ENCODE results near the gene ATL3.

DNA sequence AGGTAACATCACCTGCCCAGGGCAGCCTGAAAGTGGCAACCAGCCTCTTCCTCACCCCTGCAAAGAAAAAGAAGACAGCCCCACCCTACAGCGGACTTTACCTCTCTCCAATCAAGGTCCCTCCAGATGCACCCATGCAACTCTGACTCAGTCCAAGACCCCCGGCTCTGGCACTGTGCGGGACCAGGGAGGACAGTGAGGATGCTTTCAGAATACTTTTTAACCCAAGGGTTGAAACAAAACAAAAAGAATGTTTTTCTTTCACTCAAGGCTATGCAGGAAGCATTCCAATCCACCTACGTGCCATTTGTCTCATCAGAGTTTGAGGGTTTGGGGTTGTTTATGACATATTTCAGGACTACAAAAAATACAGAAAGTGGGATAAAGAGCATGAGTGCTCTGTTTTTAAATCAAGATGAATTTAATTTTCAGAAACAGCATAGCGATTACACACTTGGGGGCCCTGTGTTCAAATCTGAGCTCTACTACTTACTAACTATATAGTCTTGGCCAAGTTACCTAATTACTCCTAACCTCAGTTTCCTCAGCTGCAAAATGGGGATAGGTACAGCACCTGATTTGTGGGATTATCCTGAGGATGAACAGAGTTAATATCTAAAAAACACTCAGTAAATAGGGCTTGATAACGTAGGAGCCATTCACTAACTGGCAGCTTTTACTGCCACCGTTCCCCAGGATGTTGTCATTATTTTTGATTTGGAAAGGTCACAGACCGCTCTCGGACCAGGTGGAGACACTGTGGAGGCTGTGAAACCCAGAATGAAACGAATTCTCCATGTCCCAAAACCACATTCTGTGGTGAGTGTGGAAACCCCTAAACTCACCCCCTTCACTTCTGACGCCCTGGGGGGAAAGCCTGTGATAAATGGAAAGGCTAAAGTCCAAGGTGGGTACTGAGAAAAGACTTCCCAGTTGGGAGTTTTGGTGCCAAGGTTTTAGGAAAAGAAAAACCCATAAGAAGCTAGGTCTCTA lies 62.5 kb downstream of the ATL3 start:
- TF ChIP-seq, protein P1, sequence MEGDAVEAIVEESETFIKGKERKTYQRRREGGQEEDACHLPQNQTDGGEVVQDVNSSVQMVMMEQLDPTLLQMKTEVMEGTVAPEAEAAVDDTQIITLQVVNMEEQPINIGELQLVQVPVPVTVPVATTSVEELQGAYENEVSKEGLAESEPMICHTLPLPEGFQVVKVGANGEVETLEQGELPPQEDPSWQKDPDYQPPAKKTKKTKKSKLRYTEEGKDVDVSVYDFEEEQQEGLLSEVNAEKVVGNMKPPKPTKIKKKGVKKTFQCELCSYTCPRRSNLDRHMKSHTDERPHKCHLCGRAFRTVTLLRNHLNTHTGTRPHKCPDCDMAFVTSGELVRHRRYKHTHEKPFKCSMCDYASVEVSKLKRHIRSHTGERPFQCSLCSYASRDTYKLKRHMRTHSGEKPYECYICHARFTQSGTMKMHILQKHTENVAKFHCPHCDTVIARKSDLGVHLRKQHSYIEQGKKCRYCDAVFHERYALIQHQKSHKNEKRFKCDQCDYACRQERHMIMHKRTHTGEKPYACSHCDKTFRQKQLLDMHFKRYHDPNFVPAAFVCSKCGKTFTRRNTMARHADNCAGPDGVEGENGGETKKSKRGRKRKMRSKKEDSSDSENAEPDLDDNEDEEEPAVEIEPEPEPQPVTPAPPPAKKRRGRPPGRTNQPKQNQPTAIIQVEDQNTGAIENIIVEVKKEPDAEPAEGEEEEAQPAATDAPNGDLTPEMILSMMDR (IDR thresholded peaks at IDR 0.05): no peak
- TF ChIP-seq, protein P2, sequence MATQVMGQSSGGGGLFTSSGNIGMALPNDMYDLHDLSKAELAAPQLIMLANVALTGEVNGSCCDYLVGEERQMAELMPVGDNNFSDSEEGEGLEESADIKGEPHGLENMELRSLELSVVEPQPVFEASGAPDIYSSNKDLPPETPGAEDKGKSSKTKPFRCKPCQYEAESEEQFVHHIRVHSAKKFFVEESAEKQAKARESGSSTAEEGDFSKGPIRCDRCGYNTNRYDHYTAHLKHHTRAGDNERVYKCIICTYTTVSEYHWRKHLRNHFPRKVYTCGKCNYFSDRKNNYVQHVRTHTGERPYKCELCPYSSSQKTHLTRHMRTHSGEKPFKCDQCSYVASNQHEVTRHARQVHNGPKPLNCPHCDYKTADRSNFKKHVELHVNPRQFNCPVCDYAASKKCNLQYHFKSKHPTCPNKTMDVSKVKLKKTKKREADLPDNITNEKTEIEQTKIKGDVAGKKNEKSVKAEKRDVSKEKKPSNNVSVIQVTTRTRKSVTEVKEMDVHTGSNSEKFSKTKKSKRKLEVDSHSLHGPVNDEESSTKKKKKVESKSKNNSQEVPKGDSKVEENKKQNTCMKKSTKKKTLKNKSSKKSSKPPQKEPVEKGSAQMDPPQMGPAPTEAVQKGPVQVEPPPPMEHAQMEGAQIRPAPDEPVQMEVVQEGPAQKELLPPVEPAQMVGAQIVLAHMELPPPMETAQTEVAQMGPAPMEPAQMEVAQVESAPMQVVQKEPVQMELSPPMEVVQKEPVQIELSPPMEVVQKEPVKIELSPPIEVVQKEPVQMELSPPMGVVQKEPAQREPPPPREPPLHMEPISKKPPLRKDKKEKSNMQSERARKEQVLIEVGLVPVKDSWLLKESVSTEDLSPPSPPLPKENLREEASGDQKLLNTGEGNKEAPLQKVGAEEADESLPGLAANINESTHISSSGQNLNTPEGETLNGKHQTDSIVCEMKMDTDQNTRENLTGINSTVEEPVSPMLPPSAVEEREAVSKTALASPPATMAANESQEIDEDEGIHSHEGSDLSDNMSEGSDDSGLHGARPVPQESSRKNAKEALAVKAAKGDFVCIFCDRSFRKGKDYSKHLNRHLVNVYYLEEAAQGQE (IDR thresholded peaks at IDR 0.05; ENCODE audit: insufficient read depth in 1 of 2, low read depth in 2 of 2, low read length in 1 of 2): no peak
- no peak for TF ChIP-seq TCF7L2 (IDR thresholded peaks at IDR 0.05; ENCODE audit: low read depth, low read length)
- no peak for TF ChIP-seq POLR2AphosphoS5 (IDR thresholded peaks at IDR 0.05; ENCODE audit: low read depth, low read length)
- TF ChIP-seq SIN3A (IDR thresholded peaks at IDR 0.05; ENCODE audit: borderline replicate concordance, insufficient read depth, low read depth, low read length): no peak
